BJ (cell line): ENCODE results near the gene OTULIN. TPM values are rescaled to one million over a fixed set of nuclear protein-coding genes. Genes with fewer than 3 reads are reported as not detected.

Experiments used
- CTCF ChIA-PET: fragments of 350-600 bp; formaldehyde crosslinking; extraction: SDS; loops from one replicate; lab custom pipeline; 2021; ENCODE audit warnings: antibody characterized with exemption, inconsistent platforms; lab: Yijun Ruan, JAX
- POLR2A ChIA-PET: fragments of 300-600 bp; sonication (Branson Sonifier 250); formaldehyde crosslinking; extraction: SDS; loops from one replicate; lab custom pipeline; 2021; ENCODE audit warnings: antibody characterized with exemption; lab: Charles Lee
- DNase-seq: peaks from one replicate; pipeline ENCODE4 v3.0.0-alpha.2; 2011; ENCODE audit warnings: low read depth
- H3K27me3 ChIP-seq: 2 replicates; pipeline ENCODE4 v1.6.0; 2011; ENCODE audit warnings: low read length; ENCODE audit not compliant: control insufficient read depth, insufficient read depth
- H3K36me3 ChIP-seq: 2 replicates; pipeline ENCODE4 v1.5.1; 2011; ENCODE audit warnings: low read length; ENCODE audit not compliant: control insufficient read depth, insufficient read depth
- H3K4me3 ChIP-seq: 2 replicates; pipeline ENCODE4 v1.5.1; 2011; ENCODE audit warnings: low read depth, mild to moderate bottlenecking, control low read depth, low read length
- polyA plus RNA-seq: library from polyadenylated mRNA; depleted of rRNA; stranded (reverse); fragments of >200 nt; gene quantifications from 2 replicates; pipeline ENCODE4 v1.2.3, GENCODE V29; 2011
- TF ChIP-seq, protein P1 (sequence below): IDR thresholded peaks from 2 replicates; pipeline ENCODE4 v1.5.1; 2011; ENCODE audit warnings: low read depth, mild to moderate bottlenecking, control low read depth, inconsistent platforms, low read length, moderate library complexity; ENCODE audit not compliant: insufficient read depth

OTULIN gene
- polyA plus RNA-seq, 1 experiment: 10.1 TPM

GRCh38 chr5:14730881-14731280 is 66.4 kb downstream of the OTULIN start:
- TF ChIP-seq, protein P1, sequence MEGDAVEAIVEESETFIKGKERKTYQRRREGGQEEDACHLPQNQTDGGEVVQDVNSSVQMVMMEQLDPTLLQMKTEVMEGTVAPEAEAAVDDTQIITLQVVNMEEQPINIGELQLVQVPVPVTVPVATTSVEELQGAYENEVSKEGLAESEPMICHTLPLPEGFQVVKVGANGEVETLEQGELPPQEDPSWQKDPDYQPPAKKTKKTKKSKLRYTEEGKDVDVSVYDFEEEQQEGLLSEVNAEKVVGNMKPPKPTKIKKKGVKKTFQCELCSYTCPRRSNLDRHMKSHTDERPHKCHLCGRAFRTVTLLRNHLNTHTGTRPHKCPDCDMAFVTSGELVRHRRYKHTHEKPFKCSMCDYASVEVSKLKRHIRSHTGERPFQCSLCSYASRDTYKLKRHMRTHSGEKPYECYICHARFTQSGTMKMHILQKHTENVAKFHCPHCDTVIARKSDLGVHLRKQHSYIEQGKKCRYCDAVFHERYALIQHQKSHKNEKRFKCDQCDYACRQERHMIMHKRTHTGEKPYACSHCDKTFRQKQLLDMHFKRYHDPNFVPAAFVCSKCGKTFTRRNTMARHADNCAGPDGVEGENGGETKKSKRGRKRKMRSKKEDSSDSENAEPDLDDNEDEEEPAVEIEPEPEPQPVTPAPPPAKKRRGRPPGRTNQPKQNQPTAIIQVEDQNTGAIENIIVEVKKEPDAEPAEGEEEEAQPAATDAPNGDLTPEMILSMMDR: no peak
- ChIA-PET CTCF (interaction anchor here (1.2 to 2.5 kb wide), 4 partner anchors 10 to 283 kb away, joined by 3 to 21 read pairs (median 4); no protein-coding TSS in a partner anchor), POLR2A (no interaction called here)
- Histone ChIP-seq H3K36me3 (peaks cover 1% of the 10 kb centered on the region), H3K4me3 (no peak overlapping the region), H3K27me3 (no peaks in the 10 kb centered on the region)
- DNase-seq: no peak

DNA sequence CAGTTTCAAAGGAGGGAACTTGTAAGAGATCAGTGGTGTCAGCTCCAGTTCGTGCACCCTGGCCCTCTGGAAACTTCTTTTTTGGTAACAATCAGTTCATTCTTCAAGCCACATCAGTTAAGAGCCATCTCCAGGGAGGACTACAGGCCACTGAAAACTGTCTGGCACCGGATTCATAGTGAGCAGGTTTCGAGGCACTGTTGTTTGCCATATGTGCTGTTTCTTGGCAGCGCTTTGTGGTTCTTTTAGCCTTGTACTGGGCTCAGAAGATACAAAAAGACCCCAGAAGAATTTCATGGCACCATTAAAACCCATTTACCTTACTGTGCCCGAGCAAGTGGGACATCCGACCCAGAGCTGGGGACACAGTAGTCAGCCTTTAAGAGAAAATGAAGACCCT is 68.5 kb downstream of the OTULIN start:
- DNase-seq: no peak
- Histone ChIP-seq H3K4me3 (no peak overlapping the region), H3K27me3 (no peaks in the 10 kb centered on the region), H3K36me3 (peaks cover 4% of the 10 kb centered on the region)
- TF ChIP-seq, protein P1: no peak
- POLR2A ChIA-PET: no interaction called here
- CTCF ChIA-PET: interaction anchor here (1.1 to 2.5 kb wide), 3 partner anchors 12 to 271 kb away, joined by 3 to 21 read pairs (median 3); no protein-coding TSS in a partner anchor

GRCh38 chr5:14733661-14734060 is 69.1 kb downstream of the OTULIN start:
- DNase-seq: no peak
- no peak overlapping the region for H3K4me3 ChIP-seq
- ChIA-PET CTCF (no interaction called here), POLR2A (no interaction called here)
- TF ChIP-seq, protein P1: no peak
- no peaks in the 10 kb centered on the region for H3K27me3 ChIP-seq
- H3K36me3 ChIP-seq: peaks cover 4% of the 10 kb centered on the region

GRCh38 chr5:14734396-14734795 is 69.9 kb downstream of the OTULIN start:
- Histone ChIP-seq H3K36me3 (peaks cover 4% of the 10 kb centered on the region), H3K27me3 (no peaks in the 10 kb centered on the region), H3K4me3 (no peak overlapping the region)
- ChIA-PET CTCF (no interaction called here), POLR2A (no interaction called here)
- TF ChIP-seq, protein P1: no peak
- no peak for DNase-seq

- H3K27me3 ChIP-seq: no peaks in the 10 kb centered on the region
- no peak overlapping the region for H3K4me3 ChIP-seq
- ChIA-PET POLR2A (no interaction called here), CTCF (interaction anchor here (0.8 to 1.0 kb wide), 2 partner anchors 8 to 9 kb away, joined by 3 to 5 read pairs; no protein-coding TSS in a partner anchor)
- DNase-seq: no peak
- TF ChIP-seq, protein P1: no peak
- H3K36me3 ChIP-seq: 0 out of 2 replicates have a peak, but pooled peaks cover 2% of the 10 kb centered on the region
Measured at GRCh38 chr5:14735944-14736343, 71.4 kb downstream of the OTULIN start.
